WTC11 (cell line): ENCODE data around the gene CLEC9A. TPM values are rescaled to one million over a fixed set of nuclear protein-coding genes. Genes with fewer than 3 reads are reported as not detected.

Experiments used
- ATAC-seq: fragments of 200-7000 bp; cut with Tn5 transposase; 2 replicates; pipeline ENCODE4 v1.10.0; 2021; ENCODE audit warnings: mild to moderate bottlenecking, moderate library complexity
- CTCF ChIA-PET: fragments of 300-600 bp; sonication (Branson Sonifier 250); formaldehyde crosslinking; loops from one replicate; lab custom pipeline; 2021; ENCODE audit warnings: antibody characterized with exemption; lab: Charles Lee
- POLR2A ChIA-PET: fragments of 350-600 bp; sonication (Branson Sonifier 250); formaldehyde crosslinking; loops from one replicate; lab custom pipeline; 2021; ENCODE audit warnings: antibody characterized with exemption; lab: Charles Lee
- DNase-seq: peaks from one replicate; pipeline ENCODE4 v3.0.0; 2021; ENCODE audit warnings: low spot score
- H3K27ac Mint-ChIP-seq: 2 replicates; pipeline ENCODE4 v1.8.0; 2021; ENCODE audit warnings: mixed read lengths
- H3K27me3 Mint-ChIP-seq: 2 replicates; pipeline ENCODE4 v1.8.0; 2021; ENCODE audit warnings: low read depth, mild to moderate bottlenecking, moderate library complexity, mixed read lengths
- H3K36me3 Mint-ChIP-seq: 2 replicates; pipeline ENCODE4 v1.8.0; 2021; ENCODE audit warnings: mixed read lengths
- H3K4me1 Mint-ChIP-seq: 2 replicates; pipeline ENCODE4 v1.8.0; 2022; ENCODE audit warnings: mixed read lengths
- H3K4me3 Mint-ChIP-seq: 2 replicates; pipeline ENCODE4 v1.8.0; 2021; ENCODE audit warnings: mild to moderate bottlenecking, moderate library complexity, mixed read lengths
- H3K9me3 Mint-ChIP-seq: 2 replicates; pipeline ENCODE4 v1.8.0; 2021; ENCODE audit warnings: mixed read lengths
- ATF3 ChIP-seq: sonication (generic); formaldehyde crosslinking; conservative IDR thresholded peaks from 2 replicates; pipeline ENCODE4 v1.8.1; 2022; ENCODE audit warnings: mild to moderate bottlenecking, missing genetic modification reagents
- CDX4 ChIP-seq: fragments of 250-450 bp; sonication (Bioruptor Pico); IDR thresholded peaks from 2 replicates; pipeline ENCODE4 v1.9.0; 2021; ENCODE audit warnings: moderate library complexity, mild to moderate bottlenecking, inconsistent platforms, borderline replicate concordance
- CREM ChIP-seq: sonication (generic); formaldehyde crosslinking; IDR thresholded peaks from 2 replicates; pipeline ENCODE4 v1.8.1; 2022; ENCODE audit warnings: mild to moderate bottlenecking, missing genetic modification reagents, moderate library complexity
- E2F4 ChIP-seq: sonication (generic); formaldehyde crosslinking; IDR thresholded peaks from 2 replicates; pipeline ENCODE4 v1.8.1; 2022; ENCODE audit warnings: low read depth, mild to moderate bottlenecking, moderate library complexity, missing genetic modification reagents, borderline replicate concordance
- ELF4 ChIP-seq: sonication (generic); formaldehyde crosslinking; IDR thresholded peaks from 2 replicates; pipeline ENCODE4 v1.8.1; 2022; ENCODE audit warnings: low read depth, mild to moderate bottlenecking, moderate library complexity, missing genetic modification reagents
- HMGA2 ChIP-seq: fragments of 250-450 bp; sonication (Bioruptor Pico); IDR thresholded peaks from 2 replicates; pipeline ENCODE4 v1.4.0; 2021; ENCODE audit warnings: mild to moderate bottlenecking, moderate library complexity
- IRF2 ChIP-seq: sonication (generic); formaldehyde crosslinking; IDR thresholded peaks from 2 replicates; pipeline ENCODE4 v1.8.0; 2022; ENCODE audit warnings: low read depth, missing genetic modification reagents, borderline replicate concordance
- MYBL2 ChIP-seq: sonication (generic); formaldehyde crosslinking; IDR thresholded peaks from 2 replicates; pipeline ENCODE4 v1.8.1; 2023; ENCODE audit warnings: mild to moderate bottlenecking, moderate library complexity, missing genetic modification reagents
- TCF7 ChIP-seq: sonication (generic); formaldehyde crosslinking; IDR thresholded peaks from 2 replicates; pipeline ENCODE4 v1.8.0; 2022; ENCODE audit warnings: mild to moderate bottlenecking, low read depth, missing genetic modification reagents, moderate library complexity
- ZMAT4 ChIP-seq: fragments of 250-450 bp; sonication (Bioruptor Pico); IDR thresholded peaks from 2 replicates; pipeline ENCODE4 v1.9.0; 2021; ENCODE audit warnings: mild to moderate bottlenecking
- ZNF121 ChIP-seq: sonication (generic); formaldehyde crosslinking; IDR thresholded peaks from 2 replicates; pipeline ENCODE4 v1.8.0; 2023; ENCODE audit warnings: missing genetic modification reagents
- ZNF232 ChIP-seq: sonication (generic); formaldehyde crosslinking; IDR thresholded peaks from 2 replicates; pipeline ENCODE4 v1.8.0; 2022; ENCODE audit warnings: mild to moderate bottlenecking, missing genetic modification reagents
- ZNF423 ChIP-seq: fragments of 250-450 bp; sonication (Bioruptor Pico); IDR thresholded peaks from 2 replicates; pipeline ENCODE4 v2.1.2; 2022; ENCODE audit warnings: mild to moderate bottlenecking, moderate library complexity
- ZNF425 ChIP-seq: fragments of 250-450 bp; sonication (Bioruptor Pico); conservative IDR thresholded peaks from 2 replicates; pipeline ENCODE4 v1.9.0; 2021; ENCODE audit warnings: mild to moderate bottlenecking
- ZNF671 ChIP-seq: fragments of 250-450 bp; sonication (Bioruptor Pico); IDR thresholded peaks from 2 replicates; pipeline ENCODE4 v1.8.0; 2021; ENCODE audit warnings: mild to moderate bottlenecking
- total RNA-seq: library from RNA; stranded (reverse); gene quantifications from 3 replicates; pipeline ENCODE4 v1.2.3, GENCODE V29; 2021
- TF ChIP-seq, protein P1 (sequence below): fragments of 200-600 bp; IDR thresholded peaks from 2 replicates; pipeline ENCODE4 v1.8.0; 2022; ENCODE audit warnings: antibody characterized with exemption
- TF ChIP-seq, protein P2 (sequence below): sonication (generic); formaldehyde crosslinking; IDR thresholded peaks from 2 replicates; pipeline ENCODE4 v1.8.1; 2023; ENCODE audit warnings: mild to moderate bottlenecking, missing genetic modification reagents, borderline replicate concordance
- TF ChIP-seq, protein P3 (sequence below): sonication (generic); formaldehyde crosslinking; IDR thresholded peaks from 2 replicates; pipeline ENCODE4 v1.8.0; 2023; ENCODE audit warnings: missing genetic modification reagents, mild to moderate bottlenecking, borderline replicate concordance
- TF ChIP-seq, protein P4 (sequence below): sonication (generic); formaldehyde crosslinking; IDR thresholded peaks from 2 replicates; pipeline ENCODE4 v1.8.1; 2023; ENCODE audit warnings: mild to moderate bottlenecking, missing genetic modification reagents

The CLEC9A gene
- total RNA-seq, 1 experiment from 2014 or later, result not detected

DNA sequence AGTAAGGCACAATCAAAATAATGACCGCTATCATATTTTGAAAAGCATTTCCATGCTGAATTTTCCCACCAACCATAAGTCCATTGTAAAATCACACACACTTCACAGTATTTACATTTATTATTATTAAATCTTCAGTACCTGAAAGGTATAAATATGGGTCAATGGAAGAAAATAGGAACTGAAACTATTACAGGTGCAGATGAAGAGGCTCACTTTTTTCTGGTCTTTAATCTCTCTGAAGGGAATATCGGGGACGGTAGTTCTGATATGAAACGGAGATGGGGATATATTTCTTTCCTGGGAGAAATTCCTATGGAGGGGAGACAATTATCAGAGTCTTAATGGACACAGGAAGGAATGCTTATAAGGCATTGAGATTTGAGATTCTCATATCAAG is 39.9 kb downstream of the CLEC9A start:
- H3K4me3 Mint-ChIP-seq, result no peak overlapping the region
- no peaks in the 10 kb centered on the region for H3K27me3 Mint-ChIP-seq
- TF ChIP-seq, protein P1, sequence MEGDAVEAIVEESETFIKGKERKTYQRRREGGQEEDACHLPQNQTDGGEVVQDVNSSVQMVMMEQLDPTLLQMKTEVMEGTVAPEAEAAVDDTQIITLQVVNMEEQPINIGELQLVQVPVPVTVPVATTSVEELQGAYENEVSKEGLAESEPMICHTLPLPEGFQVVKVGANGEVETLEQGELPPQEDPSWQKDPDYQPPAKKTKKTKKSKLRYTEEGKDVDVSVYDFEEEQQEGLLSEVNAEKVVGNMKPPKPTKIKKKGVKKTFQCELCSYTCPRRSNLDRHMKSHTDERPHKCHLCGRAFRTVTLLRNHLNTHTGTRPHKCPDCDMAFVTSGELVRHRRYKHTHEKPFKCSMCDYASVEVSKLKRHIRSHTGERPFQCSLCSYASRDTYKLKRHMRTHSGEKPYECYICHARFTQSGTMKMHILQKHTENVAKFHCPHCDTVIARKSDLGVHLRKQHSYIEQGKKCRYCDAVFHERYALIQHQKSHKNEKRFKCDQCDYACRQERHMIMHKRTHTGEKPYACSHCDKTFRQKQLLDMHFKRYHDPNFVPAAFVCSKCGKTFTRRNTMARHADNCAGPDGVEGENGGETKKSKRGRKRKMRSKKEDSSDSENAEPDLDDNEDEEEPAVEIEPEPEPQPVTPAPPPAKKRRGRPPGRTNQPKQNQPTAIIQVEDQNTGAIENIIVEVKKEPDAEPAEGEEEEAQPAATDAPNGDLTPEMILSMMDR, result no peak
- TF ChIP-seq, protein P2, sequence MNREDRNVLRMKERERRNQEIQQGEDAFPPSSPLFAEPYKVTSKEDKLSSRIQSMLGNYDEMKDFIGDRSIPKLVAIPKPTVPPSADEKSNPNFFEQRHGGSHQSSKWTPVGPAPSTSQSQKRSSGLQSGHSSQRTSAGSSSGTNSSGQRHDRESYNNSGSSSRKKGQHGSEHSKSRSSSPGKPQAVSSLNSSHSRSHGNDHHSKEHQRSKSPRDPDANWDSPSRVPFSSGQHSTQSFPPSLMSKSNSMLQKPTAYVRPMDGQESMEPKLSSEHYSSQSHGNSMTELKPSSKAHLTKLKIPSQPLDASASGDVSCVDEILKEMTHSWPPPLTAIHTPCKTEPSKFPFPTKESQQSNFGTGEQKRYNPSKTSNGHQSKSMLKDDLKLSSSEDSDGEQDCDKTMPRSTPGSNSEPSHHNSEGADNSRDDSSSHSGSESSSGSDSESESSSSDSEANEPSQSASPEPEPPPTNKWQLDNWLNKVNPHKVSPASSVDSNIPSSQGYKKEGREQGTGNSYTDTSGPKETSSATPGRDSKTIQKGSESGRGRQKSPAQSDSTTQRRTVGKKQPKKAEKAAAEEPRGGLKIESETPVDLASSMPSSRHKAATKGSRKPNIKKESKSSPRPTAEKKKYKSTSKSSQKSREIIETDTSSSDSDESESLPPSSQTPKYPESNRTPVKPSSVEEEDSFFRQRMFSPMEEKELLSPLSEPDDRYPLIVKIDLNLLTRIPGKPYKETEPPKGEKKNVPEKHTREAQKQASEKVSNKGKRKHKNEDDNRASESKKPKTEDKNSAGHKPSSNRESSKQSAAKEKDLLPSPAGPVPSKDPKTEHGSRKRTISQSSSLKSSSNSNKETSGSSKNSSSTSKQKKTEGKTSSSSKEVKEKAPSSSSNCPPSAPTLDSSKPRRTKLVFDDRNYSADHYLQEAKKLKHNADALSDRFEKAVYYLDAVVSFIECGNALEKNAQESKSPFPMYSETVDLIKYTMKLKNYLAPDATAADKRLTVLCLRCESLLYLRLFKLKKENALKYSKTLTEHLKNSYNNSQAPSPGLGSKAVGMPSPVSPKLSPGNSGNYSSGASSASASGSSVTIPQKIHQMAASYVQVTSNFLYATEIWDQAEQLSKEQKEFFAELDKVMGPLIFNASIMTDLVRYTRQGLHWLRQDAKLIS (CRISPR knock-in tag), result no peak
- no peak for TF ChIP-seq E2F4 (CRISPR knock-in tag)
- H3K4me1 Mint-ChIP-seq, result peaks cover 12% of the 10 kb centered on the region
- H3K36me3 Mint-ChIP-seq, result no peaks in the 10 kb centered on the region
- H3K27ac Mint-ChIP-seq, result no peak overlapping the region
- no peaks in the 10 kb centered on the region for H3K9me3 Mint-ChIP-seq
- DNase-seq (no peak), ATAC-seq (no peak)
- ChIA-PET CTCF (no interaction called here), POLR2A (no interaction called here)

GRCh38 chr12:10072131-10072530 is 41.6 kb downstream of the CLEC9A start:
- Mint-ChIP-seq H3K36me3 (no peaks in the 10 kb centered on the region), H3K27me3 (no peaks in the 10 kb centered on the region), H3K4me3 (no peak overlapping the region), H3K4me1 (peaks cover 6% of the 10 kb centered on the region), H3K9me3 (no peaks in the 10 kb centered on the region), H3K27ac (no peak overlapping the region)
- POLR2A ChIA-PET, result no interaction called here
- DNase-seq, result no peak
- no peak for ATAC-seq
- CTCF ChIA-PET, result no interaction called here
- TF ChIP-seq ZNF671 (CRISPR knock-in tag) (no peak), MYBL2 (CRISPR knock-in tag) (no peak), ATF3 (CRISPR knock-in tag) (no peak), TCF7 (CRISPR knock-in tag) (no peak), ZMAT4 (CRISPR knock-in tag) (no peak), CREM (no peak), ZNF425 (no peak), ZNF232 (CRISPR knock-in tag) (no peak), ELF4 (CRISPR knock-in tag) (no peak), ZNF121 (CRISPR knock-in tag) (no peak), HMGA2 (no peak), ZNF423 (no peak), IRF2 (CRISPR knock-in tag) (no peak), CDX4 (CRISPR knock-in tag) (no peak)
- TF ChIP-seq, protein P3, sequence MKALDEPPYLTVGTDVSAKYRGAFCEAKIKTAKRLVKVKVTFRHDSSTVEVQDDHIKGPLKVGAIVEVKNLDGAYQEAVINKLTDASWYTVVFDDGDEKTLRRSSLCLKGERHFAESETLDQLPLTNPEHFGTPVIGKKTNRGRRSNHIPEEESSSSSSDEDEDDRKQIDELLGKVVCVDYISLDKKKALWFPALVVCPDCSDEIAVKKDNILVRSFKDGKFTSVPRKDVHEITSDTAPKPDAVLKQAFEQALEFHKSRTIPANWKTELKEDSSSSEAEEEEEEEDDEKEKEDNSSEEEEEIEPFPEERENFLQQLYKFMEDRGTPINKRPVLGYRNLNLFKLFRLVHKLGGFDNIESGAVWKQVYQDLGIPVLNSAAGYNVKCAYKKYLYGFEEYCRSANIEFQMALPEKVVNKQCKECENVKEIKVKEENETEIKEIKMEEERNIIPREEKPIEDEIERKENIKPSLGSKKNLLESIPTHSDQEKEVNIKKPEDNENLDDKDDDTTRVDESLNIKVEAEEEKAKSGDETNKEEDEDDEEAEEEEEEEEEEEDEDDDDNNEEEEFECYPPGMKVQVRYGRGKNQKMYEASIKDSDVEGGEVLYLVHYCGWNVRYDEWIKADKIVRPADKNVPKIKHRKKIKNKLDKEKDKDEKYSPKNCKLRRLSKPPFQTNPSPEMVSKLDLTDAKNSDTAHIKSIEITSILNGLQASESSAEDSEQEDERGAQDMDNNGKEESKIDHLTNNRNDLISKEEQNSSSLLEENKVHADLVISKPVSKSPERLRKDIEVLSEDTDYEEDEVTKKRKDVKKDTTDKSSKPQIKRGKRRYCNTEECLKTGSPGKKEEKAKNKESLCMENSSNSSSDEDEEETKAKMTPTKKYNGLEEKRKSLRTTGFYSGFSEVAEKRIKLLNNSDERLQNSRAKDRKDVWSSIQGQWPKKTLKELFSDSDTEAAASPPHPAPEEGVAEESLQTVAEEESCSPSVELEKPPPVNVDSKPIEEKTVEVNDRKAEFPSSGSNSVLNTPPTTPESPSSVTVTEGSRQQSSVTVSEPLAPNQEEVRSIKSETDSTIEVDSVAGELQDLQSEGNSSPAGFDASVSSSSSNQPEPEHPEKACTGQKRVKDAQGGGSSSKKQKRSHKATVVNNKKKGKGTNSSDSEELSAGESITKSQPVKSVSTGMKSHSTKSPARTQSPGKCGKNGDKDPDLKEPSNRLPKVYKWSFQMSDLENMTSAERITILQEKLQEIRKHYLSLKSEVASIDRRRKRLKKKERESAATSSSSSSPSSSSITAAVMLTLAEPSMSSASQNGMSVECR (CRISPR knock-in tag), result no peak
- TF ChIP-seq, protein P4, sequence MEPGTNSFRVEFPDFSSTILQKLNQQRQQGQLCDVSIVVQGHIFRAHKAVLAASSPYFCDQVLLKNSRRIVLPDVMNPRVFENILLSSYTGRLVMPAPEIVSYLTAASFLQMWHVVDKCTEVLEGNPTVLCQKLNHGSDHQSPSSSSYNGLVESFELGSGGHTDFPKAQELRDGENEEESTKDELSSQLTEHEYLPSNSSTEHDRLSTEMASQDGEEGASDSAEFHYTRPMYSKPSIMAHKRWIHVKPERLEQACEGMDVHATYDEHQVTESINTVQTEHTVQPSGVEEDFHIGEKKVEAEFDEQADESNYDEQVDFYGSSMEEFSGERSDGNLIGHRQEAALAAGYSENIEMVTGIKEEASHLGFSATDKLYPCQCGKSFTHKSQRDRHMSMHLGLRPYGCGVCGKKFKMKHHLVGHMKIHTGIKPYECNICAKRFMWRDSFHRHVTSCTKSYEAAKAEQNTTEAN (CRISPR knock-in tag), result no peak
